IMR-90 (cell line): Measurements from ENCODE around the gene ADGRB3.

Experiments used
- CTCF ChIP-seq: conservative IDR thresholded peaks from 2 replicates; pipeline ENCODE4 v1.5.1; 2012; ENCODE audit warnings: mild to moderate bottlenecking, low read depth, low read length, improper control_type of control experiment
- NFE2L2 ChIP-seq: fragments of 150-350 bp; IDR thresholded peaks from 2 replicates; pipeline ENCODE4 v1.6.1; 2016; ENCODE audit warnings: low read depth, mild to moderate bottlenecking, low read length
- POLR2A ChIP-seq: IDR thresholded peaks from 2 replicates; pipeline ENCODE4 v1.6.1; 2012; ENCODE audit warnings: mild to moderate bottlenecking, low read depth, low read length
- RFX5 ChIP-seq: IDR thresholded peaks from 2 replicates; pipeline ENCODE4 v1.8.0; 2012; ENCODE audit warnings: low read depth, mild to moderate bottlenecking, low read length, moderate library complexity
- SMC3 ChIP-seq: fragments of 150-350 bp; IDR thresholded peaks from 2 replicates; pipeline ENCODE4 v1.6.1; 2016; ENCODE audit warnings: low read depth, mild to moderate bottlenecking, antibody characterized with exemption, low read length, moderate library complexity

DNA sequence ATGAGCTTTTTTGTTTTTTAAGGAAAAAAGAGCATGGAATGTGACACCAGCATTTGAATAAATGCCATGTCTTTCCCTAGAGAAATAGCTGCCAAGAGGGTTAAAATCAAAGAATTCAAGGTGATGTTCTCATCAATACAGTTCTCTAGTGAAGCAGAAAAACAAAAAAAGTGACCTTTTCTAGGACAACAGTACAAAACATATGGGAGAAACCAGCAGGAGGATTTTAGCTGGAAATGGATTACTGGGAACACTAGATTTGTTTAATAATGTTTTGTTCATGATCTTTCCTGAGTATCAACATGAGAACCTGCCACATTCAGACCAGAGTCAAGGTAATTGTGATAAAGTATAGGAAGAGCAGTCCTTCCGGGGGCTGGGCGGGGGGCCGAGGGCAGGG, 789.5 kb downstream of the ADGRB3 start:
- TF ChIP-seq CTCF (no peak), NFE2L2 (no peak), POLR2A (no peak), SMC3 (no peak), RFX5 (no peak)
